Stimulated activated CD4-positive, alpha-beta T cell treated with anti-CD3 and anti-CD28 coated beads, Interleukin-4, amount 100 ng/mL, for 48 hours (primary cell): ENCODE measurements around the gene KDM1A.
A peak's percentile ranks its signal among the peaks of the same experiment; 100 is the strongest.

Experiments
- DNase-seq, 2 donors: peaks; one replicate each; pipeline ENCODE4 v3.0.0-alpha.2; 2020; ENCODE audit warnings: low read depth in 2 of 2

Gene KDM1A

DNA sequence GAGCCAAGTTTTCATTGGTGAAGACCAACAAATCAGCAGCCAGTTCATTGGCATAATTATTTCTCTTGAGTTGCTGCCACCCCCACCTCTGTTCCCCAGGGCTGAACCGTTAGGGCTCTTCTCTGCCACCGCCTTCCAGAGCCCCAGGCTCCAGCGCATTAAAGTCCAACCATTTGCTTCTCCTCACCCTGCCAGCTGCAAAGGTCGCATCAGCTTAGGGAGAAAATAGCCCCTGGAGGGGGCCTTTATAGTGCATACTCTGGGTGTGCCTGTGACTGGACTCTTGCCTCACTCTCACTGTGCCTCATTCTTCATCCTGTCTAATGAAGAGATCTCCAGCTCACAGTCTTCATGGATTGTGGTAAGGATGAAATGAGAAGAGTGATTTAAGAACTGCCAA, 50.4 kb downstream of the KDM1A start:
- no peak for DNase-seq

DNA sequence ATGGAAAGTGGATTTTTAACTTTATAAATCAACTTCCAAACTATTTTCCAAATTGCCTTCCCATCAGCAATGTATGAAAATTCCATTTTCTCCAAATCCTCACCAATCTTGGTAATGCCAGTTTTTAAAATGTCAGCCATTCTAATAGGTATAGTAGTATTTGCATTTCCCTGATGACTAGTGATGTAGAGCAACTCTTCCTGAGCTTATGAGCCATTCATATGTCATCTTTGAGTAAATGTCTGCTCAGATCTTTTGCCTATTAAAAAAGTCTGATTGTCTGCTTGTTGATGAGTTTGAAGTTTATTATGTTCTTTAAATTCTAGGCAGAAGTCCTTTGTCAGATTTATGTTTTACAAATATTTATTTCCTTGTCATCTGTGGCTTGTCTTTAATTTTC, 54.7 kb downstream of the KDM1A start:
- DNase-seq = no peak

DNA sequence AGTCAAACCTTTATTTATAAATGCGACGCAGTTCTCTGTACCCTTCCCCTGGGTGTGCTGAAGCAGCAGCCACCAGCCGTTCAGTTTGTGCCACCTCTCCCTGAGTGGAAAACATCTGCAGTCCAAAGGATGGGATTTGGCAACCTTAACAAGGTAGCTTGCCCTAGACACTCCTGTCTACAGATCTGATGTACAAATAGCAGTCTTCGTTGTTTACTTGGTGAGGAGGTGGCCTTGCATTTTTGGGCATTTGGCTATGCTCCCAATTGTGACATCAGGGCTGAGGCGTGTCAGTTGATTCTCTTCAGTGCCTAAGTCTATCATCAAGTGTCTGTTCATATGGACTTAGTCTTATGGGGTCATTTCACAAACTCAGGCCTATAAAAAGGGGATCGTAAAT, 59.8 kb downstream of the KDM1A start:
- DNase-seq = no peak

DNA sequence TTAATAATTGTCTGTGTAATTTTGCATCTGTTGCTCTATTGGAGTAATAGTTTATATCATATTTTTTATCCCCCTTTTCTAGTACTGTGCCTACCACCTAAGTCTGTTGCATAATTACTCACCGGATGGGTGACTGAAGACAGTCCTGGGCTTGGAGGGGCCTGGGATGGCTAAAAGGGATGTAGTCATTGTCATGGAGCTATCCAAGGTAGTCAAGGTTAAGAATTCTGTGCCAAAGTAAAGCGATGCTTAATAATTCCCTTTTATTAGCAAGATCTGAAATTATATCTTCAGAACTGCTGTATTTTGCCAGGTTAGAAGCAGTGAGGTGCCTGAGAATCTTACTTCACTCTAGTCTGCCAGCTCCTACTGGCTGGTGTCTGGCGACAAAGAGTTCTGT, 61.6 kb downstream of the KDM1A start:
- no peak for DNase-seq

DNA sequence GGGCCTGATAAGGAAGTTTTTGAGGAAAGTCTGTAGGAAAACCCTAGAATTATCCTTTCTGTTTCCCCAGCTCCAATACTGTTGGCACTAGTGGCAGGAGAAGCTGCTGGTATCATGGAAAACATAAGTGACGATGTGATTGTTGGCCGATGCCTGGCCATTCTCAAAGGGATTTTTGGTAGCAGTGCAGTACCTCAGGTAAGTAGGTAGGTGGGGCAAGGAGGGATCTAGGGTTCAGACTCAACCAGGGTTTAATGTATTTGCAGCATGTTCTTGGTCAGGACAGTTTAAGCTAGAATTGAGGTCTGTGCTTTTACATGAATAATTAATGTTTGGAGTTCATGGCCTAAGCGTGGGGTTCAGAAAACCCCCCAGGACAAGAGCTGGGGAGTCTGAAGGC, 62.1 kb downstream of the KDM1A start:
- DNase-seq = no peak

DNA sequence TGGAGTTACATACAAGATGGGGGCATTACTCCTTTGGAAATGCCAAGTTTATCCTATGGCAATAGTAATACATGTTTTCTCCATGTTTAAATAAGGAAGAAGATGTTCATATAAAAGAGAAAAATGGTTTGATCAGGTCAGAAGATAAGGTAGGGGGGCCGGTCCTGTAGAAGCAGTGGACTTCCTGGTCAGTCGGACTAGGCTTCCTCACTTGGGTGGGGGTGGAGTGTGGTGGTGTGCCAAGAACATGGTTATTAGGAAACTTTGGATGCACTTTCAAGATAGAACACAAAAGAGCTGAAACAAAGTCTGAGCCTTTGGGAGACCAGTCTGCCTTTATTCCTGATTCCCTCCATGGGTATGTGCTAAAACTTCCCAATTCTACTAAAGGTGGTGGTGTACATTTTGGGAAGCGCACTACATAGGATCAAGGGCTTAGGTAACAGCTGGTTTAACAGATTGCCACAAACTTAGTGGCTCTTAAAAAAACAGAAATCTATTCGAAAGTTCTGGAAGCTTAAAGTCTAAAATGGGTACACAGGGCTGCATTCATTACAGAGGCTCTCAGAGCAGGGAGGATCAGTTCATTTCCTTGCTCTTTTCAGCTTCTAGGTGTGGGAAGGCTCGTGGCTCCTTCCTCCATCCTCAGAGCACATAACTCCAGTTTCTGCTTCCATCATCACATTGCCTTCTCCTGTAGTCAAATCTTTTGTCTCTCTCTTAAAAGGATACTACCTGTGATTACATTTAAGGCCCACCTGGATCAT, 64.6 kb downstream of the KDM1A start:
- no peak for DNase-seq

DNA sequence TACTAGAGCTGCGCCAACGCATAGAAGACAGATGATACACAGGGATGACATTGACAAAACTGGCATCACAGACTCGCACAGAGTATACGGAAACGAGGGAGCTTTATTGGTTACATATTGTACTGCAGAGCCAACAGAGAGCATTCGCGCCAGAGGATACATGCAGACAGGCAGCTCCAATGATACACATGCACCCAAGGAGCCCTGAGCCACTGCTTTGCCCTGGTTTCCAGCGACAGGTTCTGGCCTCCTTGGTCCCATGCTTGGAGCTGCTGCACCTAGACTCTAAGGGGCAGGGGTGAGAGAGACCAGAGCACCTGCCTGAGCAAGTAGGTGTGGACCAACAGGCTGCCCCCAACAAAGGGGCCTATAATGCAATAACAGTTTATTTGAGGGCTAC, 65.6 kb downstream of the KDM1A start:
- no peak for DNase-seq

DNA sequence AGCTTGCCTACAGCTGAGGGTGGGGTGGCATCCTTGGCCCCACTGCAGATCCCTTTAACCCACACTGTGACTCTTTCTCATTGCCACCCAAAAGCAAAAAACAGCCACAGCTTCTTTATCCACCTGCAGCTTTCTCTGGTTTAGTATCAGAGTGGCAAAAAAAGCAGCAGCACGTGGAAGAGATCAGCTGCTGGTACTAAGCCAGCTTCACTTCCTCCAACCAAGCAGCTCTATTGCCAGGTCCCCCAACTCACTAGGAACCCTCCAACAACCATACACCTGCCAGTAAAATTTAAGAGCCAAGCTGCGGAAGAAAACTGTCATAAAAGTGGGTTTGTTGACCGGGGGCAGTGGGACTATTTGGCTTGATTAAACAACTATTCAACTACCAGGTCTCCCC, 66.4 kb downstream of the KDM1A start:
- DNase-seq = no peak

DNA sequence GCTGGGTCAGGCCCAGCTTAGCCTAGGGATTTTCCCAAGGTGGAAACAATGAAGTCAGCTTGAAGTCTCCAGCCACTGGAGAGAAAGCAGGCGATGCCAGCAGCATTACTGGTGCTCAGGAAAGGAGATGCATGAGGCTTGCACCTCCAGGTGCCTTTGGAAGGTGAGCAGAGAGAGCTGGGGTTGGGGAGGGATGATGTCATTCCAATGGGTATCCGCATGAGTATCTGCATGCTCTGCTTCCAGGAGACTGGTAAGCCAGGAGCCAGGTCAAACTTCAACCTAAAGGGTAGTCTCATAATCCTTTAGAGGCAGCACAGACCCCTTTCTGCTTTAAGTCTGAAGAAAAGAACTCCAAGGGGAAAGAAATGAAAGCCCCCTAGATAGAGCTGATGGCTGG, 68.8 kb downstream of the KDM1A start:
- DNase-seq = no peak

DNA sequence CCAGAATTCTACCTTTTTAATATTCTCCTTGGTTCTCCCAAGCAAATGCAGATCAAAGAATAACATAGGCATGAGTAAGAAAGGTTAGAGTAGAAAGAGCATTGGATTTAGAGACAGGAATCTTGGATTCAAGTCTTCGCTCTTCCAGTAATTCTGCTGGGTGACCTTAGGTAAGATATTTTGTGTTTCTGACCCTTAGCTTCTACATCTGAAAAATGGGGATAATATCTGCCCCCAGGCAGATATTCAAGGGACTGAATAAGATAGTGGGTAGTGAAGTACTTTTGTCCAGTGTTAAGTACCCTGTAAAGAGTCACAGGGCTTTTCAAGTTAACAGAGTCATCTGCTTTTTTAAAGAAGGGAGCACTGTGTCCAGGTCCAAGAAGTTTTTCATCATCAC, 70.8 kb downstream of the KDM1A start:
- no peak for DNase-seq

DNA sequence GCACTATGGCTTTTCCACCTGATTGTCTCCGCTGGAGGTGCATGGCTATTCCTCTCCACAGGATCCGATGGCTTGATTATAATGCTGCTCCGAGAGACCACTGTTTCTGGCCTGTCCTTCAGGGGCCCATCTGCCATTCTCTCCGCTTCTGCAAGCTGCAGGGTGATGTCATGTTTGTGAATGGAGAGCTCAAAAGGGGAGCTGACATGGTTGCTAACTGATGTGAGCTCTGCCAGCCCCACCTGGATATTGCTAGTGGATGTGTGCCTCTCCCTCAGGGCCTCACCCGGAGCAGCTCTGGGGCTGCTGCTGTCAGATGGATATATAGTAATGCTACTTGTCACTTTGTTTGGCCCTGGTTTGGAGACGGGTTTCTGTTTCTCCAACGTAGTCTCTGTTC, 72.3 kb downstream of the KDM1A start:
- DNase-seq = no peak

DNA sequence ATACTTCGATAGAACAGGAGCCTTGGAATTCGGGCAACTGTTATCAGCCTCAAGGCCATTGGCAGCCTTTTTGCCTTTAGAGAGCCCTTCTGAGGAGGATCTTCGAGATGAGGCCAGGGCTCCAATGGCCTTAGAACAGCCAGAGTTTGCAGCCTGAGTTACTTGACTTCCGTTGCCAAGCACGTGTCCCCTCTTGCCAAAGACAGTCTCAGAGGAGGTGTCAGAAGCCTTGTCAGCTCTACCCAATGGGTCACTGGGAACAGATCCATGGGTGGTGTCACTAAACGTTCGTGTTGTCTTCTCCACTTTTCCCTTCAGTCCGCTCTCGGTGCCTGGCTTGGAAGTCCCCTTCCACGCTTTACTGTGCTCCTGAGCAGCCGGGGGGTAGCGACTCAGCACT, 73.2 kb downstream of the KDM1A start:
- no peak for DNase-seq

DNA sequence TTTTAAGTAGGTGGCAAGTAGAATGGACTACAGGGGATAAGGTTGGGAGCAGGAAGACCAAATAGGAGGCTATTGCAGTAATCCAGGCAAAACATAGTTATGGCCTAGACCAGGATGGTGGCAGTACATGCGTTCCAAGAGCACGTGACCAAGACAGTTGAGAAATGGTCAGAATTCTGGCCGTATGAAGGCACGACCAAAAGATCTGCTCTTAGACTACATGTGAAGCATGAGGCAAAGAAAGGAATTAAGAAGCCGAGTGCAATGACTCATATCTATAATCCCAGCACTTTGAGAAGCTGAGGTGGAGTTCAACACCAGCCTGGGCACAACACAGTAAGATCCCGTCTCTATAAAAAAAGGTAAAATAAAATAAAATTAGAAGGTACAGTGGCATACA, 78.0 kb downstream of the KDM1A start:
- no peak for DNase-seq

DNA sequence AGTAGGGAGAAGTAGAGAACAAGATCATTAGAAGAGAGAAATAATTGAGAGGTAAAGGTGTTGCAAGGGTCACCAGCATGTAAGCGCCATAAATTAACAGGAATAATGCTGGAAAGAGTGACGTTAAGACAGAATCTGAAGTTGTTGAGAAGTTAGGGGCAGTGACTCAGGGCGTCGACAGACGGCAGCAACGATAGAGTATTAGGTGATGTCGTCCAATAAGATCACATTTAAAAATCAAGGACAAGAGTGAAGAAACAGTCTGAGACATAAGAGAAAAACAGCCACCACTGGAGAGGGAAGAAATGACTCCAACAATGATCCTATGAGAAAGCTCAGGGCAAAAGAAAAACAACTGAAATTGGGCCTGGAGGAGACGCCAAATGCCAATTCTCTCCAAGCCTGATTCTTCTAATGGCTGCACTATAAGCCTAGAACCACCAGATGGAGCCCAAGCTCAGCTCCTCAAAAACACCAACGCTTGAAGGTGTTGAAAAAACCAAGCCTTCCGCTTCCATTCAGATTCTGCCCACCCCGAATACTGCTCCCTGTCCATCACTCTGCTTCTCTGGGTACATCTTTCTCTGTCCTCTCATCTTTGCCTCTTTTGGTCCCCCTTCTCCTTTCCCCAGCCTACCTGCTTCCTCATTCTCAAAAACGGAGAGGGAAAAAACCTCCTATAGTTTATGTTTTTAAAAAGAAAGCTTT, 79.3 kb downstream of the KDM1A start:
- DNase-seq = peak; percentile 29 to 34

DNA sequence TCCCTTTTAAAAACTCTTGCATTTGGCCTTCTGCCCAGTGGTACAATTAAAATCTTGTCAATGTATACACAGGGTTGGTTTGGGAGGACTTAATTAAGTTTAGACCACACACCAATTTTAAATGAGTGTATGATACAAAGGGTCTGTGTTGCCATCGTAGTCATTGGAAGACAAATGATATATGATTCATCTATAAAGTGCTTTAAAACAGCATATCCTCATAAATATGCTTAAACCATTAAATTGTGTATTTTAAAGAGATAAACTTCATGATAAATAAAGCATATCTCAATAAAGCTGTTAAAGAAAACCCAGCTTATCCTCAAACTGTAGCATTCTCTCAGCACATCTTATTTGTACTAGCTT, 79.9 kb downstream of the KDM1A start:
- DNase-seq = no peak

DNA sequence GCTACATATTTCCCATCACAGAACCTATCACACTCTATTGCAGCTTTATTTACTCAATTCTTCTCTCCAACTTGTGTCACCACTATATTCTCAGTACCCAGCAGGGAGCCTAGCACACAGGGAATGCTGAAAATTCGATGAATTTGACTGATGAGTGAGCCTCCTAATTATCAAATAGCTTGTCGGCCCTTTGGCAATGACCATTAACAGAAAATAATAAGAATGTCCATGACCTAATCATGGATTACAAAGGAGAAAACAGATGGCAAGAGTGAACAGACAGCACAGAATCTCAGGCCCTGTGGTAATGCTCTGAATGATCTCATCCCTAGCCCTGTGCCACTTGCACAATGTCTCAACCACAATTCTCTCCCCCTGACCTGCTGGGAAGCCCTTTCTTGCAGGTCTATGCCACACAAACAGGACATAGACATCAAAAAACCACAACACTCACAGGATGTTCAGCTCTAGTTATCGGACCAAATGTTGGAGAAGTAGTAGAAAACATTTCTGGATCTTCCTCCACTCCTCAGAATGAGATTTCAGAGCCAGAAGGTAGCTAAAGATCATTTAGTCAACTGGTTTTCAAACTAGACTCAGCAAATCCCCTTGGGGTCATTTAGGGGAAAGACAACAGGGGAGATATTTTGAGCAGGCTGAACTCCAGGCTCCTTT, 80.9 kb downstream of the KDM1A start:
- DNase-seq = no peak

DNA sequence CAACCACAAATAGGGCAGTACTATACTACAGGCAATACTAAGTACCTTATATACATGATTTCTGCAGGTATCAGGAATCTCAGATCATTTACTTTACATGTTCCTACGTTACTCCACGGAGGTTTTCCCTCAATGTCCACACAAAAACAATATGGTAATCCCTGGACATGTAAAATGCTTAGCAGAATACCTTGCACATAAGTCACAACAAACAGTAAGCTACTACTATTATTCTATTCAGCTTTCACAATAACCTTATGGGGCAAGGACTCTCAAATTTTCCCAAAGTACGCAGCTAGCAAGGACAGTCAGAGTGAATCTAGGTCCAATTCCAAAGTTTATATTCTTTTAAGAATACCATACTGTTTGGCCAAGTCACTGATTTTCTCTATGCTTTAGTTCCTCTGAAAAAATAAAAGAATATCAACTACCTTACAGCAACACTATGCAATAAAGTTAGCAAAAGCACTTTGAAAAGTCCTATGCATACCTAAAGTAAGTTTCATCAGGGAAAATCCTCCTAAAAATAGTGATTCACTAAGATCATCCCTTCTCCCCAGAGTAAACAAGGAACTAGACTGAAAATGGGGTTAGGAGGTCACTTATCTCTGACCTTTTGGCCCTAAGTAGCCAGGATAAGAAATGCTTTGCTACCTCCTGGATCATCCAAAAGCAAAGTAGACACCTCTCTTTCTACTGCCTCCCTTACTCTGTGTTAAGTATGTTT, 82.0 kb downstream of the KDM1A start:
- no peak for DNase-seq

DNA sequence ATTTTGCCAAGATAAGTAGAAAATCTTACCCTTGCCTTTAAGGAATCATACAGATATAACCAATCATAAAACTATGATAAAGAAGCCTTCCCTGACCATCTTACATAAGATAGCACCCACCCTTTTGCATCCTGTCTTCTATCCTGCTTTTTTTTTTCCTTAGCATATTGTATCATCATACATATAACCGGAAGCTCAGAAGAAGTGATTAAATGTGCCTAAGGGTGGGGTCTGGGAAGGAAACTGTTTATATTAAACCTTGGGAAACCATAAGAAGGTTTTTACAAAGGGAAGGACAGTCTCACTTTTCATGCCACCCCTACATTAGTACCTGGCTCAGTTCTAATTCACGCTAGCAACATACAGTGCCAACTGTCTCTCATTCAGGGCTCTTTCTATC, 82.6 kb downstream of the KDM1A start:
- no peak for DNase-seq

DNA sequence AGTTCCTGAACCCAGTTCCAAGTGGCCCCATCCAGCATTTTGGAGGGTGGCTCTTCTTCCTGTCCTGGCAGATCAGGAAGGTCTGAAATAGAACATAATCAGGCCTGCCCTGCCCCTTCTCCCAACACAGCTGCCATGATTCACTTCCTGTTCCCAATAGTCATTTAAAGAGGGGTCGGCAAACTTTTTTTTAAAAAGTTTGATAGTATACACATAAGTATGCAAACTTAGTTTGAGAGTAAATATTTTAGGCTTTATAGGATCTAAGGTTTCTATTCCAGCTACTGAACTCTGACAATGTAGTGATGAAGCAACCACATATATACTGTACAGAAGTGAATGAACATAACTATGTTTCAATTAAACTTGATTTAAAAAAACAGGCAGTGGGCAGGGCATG, 83.0 kb downstream of the KDM1A start:
- no peak for DNase-seq

DNA sequence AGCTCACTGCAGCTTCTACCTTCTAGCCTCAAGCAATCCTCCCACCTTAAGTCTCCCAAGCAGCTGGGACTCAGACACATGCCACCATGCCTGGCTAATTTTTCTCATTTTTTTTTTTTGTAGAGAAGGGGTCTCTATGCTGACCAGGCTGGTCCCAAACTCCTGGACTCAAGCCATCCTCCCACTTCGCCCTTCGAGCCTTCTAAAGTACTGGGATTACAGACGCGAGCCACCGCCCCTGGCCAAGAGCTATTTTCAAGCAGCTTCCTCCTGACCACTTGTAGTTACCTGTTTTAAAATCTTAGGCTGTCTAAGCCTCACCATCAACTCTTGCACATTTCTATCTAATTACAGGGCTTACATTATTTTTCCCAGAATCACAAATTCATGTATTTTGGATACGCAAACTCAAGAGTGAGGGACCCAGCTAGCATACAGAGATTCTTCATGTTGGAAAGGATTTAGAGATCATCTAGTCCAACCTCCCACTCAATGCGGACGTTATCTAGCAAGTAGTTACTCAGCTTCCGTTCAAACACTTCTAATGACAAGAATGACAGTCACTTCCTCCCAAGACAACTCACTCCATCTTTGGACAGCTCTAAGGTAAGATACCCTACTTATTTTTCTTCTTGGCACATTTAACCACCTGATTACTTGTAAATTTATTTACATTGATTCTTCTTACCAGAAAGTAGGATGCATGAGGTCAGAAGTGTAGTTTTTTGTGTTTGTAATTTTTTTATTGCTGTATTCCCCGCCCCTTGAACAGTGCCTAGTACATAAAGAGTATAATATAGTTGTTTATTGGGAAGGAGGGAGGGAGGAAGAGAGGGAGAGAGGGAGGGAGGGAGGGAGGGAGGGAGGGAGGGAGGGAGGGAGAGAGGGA, 84.0 kb downstream of the KDM1A start:
- peak in 1 of 2 donors; percentile 27 for DNase-seq

DNA sequence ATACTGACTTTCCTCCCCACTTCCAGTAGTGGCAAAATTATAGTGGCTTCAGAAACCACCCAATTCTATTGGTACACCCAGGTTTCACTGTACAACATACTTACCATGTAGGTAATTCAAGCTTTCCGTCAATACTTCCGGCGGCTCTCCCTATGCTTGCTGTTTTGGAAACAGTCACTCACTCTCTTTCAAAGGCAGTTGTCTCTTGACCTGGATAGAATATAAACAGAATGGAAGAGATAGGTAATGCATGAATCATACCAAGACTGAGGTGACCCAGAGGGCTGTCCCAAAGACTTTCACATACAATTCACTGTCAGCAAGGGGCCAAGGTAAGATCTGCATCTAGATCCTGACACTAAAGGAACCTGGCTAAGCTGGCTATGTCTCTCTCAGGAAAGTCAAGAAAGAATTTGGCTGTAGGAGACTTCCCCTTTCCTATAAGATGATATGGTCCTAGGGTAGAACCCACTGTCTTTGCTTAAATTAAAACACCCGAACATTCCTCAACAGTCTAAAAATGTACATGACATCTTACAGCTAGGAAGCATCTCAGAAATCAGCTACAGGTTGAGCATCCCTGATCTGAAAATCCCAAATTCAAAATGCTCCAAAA, 89.8 kb downstream of the KDM1A start:
- no peak for DNase-seq
